Epithelial cell of proximal tubule (primary cell): ENCODE data around the gene MAPKAPK2. TPM values are rescaled to one million over a fixed set of nuclear protein-coding genes. Genes with fewer than 3 reads are reported as not detected.

ENCODE experiments used
- DNase-seq: peaks from one replicate; pipeline ENCODE4 v3.0.0-alpha.2; 2011; ENCODE audit warnings: low read depth
- H3K4me3 ChIP-seq: 2 replicates; pipeline ENCODE4 v1.5.1; 2011; ENCODE audit warnings: low read depth, mild to moderate bottlenecking, low read length
- total RNA-seq: library from RNA; depleted of rRNA; stranded (reverse); fragments of >200 nt; gene quantifications from 2 replicates; pipeline ENCODE4 v1.2.3, GENCODE V29; 2015
- TF ChIP-seq, protein P1 (sequence below): conservative IDR thresholded peaks from 2 replicates; pipeline ENCODE4 v1.5.1; 2012; ENCODE audit warnings: low read depth, mild to moderate bottlenecking, low read length

Gene MAPKAPK2
- total RNA-seq, 1 donor from 2014 or later: 45.5 TPM

- H3K4me3 ChIP-seq: peak overlapping the region; percentile 94
- no peak for DNase-seq
- TF ChIP-seq, protein P1, sequence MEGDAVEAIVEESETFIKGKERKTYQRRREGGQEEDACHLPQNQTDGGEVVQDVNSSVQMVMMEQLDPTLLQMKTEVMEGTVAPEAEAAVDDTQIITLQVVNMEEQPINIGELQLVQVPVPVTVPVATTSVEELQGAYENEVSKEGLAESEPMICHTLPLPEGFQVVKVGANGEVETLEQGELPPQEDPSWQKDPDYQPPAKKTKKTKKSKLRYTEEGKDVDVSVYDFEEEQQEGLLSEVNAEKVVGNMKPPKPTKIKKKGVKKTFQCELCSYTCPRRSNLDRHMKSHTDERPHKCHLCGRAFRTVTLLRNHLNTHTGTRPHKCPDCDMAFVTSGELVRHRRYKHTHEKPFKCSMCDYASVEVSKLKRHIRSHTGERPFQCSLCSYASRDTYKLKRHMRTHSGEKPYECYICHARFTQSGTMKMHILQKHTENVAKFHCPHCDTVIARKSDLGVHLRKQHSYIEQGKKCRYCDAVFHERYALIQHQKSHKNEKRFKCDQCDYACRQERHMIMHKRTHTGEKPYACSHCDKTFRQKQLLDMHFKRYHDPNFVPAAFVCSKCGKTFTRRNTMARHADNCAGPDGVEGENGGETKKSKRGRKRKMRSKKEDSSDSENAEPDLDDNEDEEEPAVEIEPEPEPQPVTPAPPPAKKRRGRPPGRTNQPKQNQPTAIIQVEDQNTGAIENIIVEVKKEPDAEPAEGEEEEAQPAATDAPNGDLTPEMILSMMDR: no peak
Observed at GRCh38 chr1:206687915-206688442, 3.3 kb downstream of the MAPKAPK2 start.

DNA sequence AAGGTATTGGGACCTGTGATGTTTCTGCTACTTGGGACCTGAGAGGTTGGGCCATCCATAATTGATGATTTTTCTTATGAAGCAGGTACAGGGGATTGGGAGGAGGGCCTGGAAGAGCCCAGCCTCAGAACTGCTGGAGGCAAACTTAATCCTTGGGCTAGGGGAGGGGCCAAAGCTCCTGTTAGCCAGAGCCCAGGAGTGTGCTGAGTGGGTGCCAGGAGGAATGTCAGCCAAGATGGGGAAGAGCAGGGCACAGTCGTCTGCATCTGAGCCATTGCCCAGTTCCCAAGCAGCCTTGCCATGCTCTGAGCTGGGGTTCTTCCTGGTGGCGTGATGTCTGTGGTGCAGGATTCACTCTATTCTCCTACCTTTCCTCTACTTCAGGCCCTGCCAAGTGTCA lies 5.8 kb downstream of the MAPKAPK2 start:
- no peak for DNase-seq
- TF ChIP-seq, protein P1: no peak
- no peak overlapping the region for H3K4me3 ChIP-seq

DNA sequence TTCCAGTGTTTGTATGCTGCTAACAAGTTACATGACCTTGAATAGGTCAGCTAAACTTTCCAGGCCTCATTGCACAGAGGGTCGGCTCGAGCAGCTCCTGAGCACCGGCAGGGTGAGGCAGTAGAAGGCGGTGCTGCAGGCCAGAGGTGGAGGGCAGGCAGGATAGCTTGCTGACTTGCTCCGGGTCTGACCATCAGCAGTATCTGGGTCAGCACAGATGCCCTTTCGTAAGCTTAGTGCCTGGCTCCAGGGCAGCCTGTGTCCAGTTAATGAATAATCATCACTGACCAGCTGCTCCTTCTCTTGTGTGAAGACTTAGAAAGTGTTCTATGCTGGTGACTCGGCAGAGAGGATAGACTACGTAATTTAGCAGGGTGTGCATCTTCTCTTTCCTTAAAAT lies 6.9 kb downstream of the MAPKAPK2 start:
- DNase-seq: no peak
- H3K4me3 ChIP-seq: peak overlapping the region; percentile 8
- TF ChIP-seq, protein P1: no peak

GRCh38 chr1:206693029-206693428 lies 8.3 kb downstream of the MAPKAPK2 start:
- peak overlapping the region; percentile 8 for H3K4me3 ChIP-seq
- no peak for DNase-seq
- TF ChIP-seq, protein P1: no peak

DNA sequence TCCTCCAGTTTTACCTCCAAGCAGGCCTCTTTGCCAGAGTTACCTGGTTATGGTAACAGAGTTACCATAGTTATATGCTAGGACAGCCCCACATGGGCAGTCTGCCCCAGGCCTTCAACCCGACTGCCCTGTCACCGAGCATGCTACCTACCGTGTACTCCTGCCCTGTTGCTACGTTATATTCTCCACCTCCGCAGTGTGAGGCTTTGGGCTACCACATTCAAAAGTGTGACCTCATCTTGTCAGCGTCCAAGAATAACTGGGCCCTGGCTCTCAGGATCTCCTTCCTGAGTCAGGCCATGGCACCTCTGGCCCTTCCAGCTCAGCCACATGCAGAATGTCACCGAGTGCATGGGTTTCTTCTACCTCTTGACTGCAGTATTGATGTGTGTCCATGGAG lies 8.9 kb downstream of the MAPKAPK2 start:
- TF ChIP-seq, protein P1: no peak
- no peak overlapping the region for H3K4me3 ChIP-seq
- no peak for DNase-seq

- no peak overlapping the region for H3K4me3 ChIP-seq
- DNase-seq: no peak
- TF ChIP-seq, protein P1: no peak
Observed at GRCh38 chr1:206694171-206695124, 9.7 kb downstream of the MAPKAPK2 start.
